Caco-2 (cell line): ENCODE measurements around the gene WNT3A. TPM values are rescaled to one million over a fixed set of nuclear protein-coding genes. Genes with fewer than 3 reads are reported as not detected.

ENCODE experiments used
- BruUV-seq: library from RNA; stranded (reverse); fragments of 400-500 nt; replicated peaks from 2 replicates; lab custom pipeline; 2021; lab: Mats Ljungman, UMichigan
- CTCF ChIA-PET: fragments of 300-600 bp; sonication (Branson Sonifier 250); formaldehyde crosslinking; loops from one replicate; lab custom pipeline; 2022; ENCODE audit warnings: antibody characterized with exemption; lab: Charles Lee
- POLR2A ChIA-PET: fragments of 300-600 bp; sonication (Branson Sonifier 250); formaldehyde crosslinking; loops from one replicate; lab custom pipeline; 2022; ENCODE audit warnings: antibody characterized with exemption; lab: Charles Lee
- DNase-seq, 2 experiments: peaks; one replicate each; pipeline versions ENCODE4 v3.0.0 to v3.0.0-alpha.2; 2020 to 2022
- H3K27me3 ChIP-seq: replicated peaks from 2 replicates; pipeline ENCODE4 v1.6.0; 2011; ENCODE audit warnings: low read length; ENCODE audit not compliant: control insufficient read depth, insufficient read depth
- H3K36me3 ChIP-seq: 2 replicates; pipeline ENCODE4 v1.5.1; 2011; ENCODE audit warnings: low read length; ENCODE audit not compliant: control insufficient read depth, insufficient read depth
- H3K4me1 ChIP-seq: fragments of 250-450 bp; sonication (Bioruptor Pico); 2 replicates; pipeline ENCODE4 v1.5.1; 2020; ENCODE audit warnings: mild to moderate bottlenecking
- H3K4me3 ChIP-seq: 2 replicates; pipeline ENCODE4 v1.5.1; 2011; ENCODE audit warnings: low read depth, mild to moderate bottlenecking, control low read depth, low read length
- H3K9me3 ChIP-seq: fragments of 250-450 bp; sonication (Bioruptor Pico); 2 replicates; pipeline ENCODE4 v1.5.1; 2020; ENCODE audit warnings: mild to moderate bottlenecking, moderate library complexity
- H3K27ac Mint-ChIP-seq: one replicate; pipeline ENCODE4 v1.8.0; 2022; ENCODE audit warnings: mixed read lengths; ENCODE audit not compliant: unreplicated experiment
- H3K27me3 Mint-ChIP-seq: one replicate; pipeline ENCODE4 v1.8.0; 2022; ENCODE audit warnings: mixed read lengths; ENCODE audit not compliant: insufficient read depth, unreplicated experiment
- H3K36me3 Mint-ChIP-seq: one replicate; pipeline ENCODE4 v1.8.0; 2022; ENCODE audit warnings: mild to moderate bottlenecking, mixed read lengths; ENCODE audit not compliant: insufficient read depth, unreplicated experiment
- H3K4me1 Mint-ChIP-seq: one replicate; pipeline ENCODE4 v1.8.0; 2022; ENCODE audit warnings: low read depth, mixed read lengths; ENCODE audit not compliant: unreplicated experiment
- H3K4me3 Mint-ChIP-seq: one replicate; pipeline ENCODE4 v1.8.0; 2022; ENCODE audit warnings: mild to moderate bottlenecking, moderate library complexity, mixed read lengths; ENCODE audit not compliant: unreplicated experiment
- H3K9me3 Mint-ChIP-seq: one replicate; pipeline ENCODE4 v1.8.0; 2022; ENCODE audit warnings: mixed read lengths; ENCODE audit not compliant: unreplicated experiment
- CTCF ChIP-seq, 2 experiments: fragments of 200-600 bp in 1 of 2; IDR thresholded peaks; 1 replicate in 1 of 2; 2 replicates in 1 of 2; pipeline versions ENCODE4 v1.5.1 to v1.8.0; 2011 to 2022; ENCODE audit warnings: antibody characterized with exemption in 1 of 2, control low read depth in 1 of 2, inconsistent platforms in 1 of 2, low read depth in 1 of 2, low read length in 1 of 2, mild to moderate bottlenecking in 1 of 2, moderate library complexity in 1 of 2; ENCODE audit not compliant: insufficient read depth in 1 of 2, severe bottlenecking in 1 of 2, unreplicated experiment in 1 of 2
- intact Hi-C: fragments of 100-400 bp; cut with micrococcal nuclease; formaldehyde crosslinking; loops from one replicate; pipeline ENCODE4 v1.10.0; 2022; ENCODE audit not compliant: unreplicated experiment
- total RNA-seq: library from RNA; stranded (reverse); gene quantifications from 2 replicates; pipeline ENCODE4 v1.2.3, GENCODE V29; 2022

Gene WNT3A
- total RNA-seq, 1 experiment from 2014 or later, result 0.09 TPM

GRCh38 chr1:228068359-228068758 is 61.6 kb downstream of the WNT3A start:
- POLR2A ChIA-PET, result no interaction called here
- no peaks in the 10 kb centered on the region for H3K36me3 ChIP-seq
- no peak for TF ChIP-seq CTCF (IDR thresholded peaks at IDR 0.05; ENCODE audit: insufficient read depth in 1 of 2, low read depth in 1 of 2, low read length in 1 of 2, severe bottlenecking in 1 of 2, unreplicated experiment in 1 of 2)
- no TSS peak for BruUV-seq
- Mint-ChIP-seq H3K27ac (no peak overlapping the region), H3K27me3 (peaks cover 6% of the 10 kb centered on the region), H3K4me1 (no peaks in the 10 kb centered on the region), H3K4me3 (no peak overlapping the region), H3K36me3 (peaks cover 6% of the 10 kb centered on the region), H3K9me3 (no peaks in the 10 kb centered on the region)
- no peaks in the 10 kb centered on the region for H3K9me3 ChIP-seq
- intact Hi-C loops, result no loop called here
- no peak overlapping the region for H3K4me3 ChIP-seq
- no peaks in the 10 kb centered on the region for H3K4me1 ChIP-seq
- H3K27me3 ChIP-seq, result no peaks in the 10 kb centered on the region
- DNase-seq, result no peak
- CTCF ChIA-PET, result no interaction called here

GRCh38 chr1:228070173-228070572 is 63.4 kb downstream of the WNT3A start:
- Mint-ChIP-seq H3K4me1 (no peaks in the 10 kb centered on the region), H3K4me3 (no peak overlapping the region), H3K27me3 (peaks cover 6% of the 10 kb centered on the region), H3K36me3 (peaks cover 7% of the 10 kb centered on the region), H3K9me3 (no peaks in the 10 kb centered on the region), H3K27ac (no peak overlapping the region)
- no peak for TF ChIP-seq CTCF (IDR thresholded peaks at IDR 0.05; ENCODE audit: insufficient read depth in 1 of 2, low read depth in 1 of 2, low read length in 1 of 2, severe bottlenecking in 1 of 2, unreplicated experiment in 1 of 2)
- H3K4me1 ChIP-seq, result no peaks in the 10 kb centered on the region
- no peak overlapping the region for H3K4me3 ChIP-seq
- ChIA-PET CTCF (no interaction called here), POLR2A (no interaction called here)
- no peaks in the 10 kb centered on the region for H3K36me3 ChIP-seq
- intact Hi-C loops, result no loop called here
- no peak for DNase-seq
- H3K9me3 ChIP-seq, result no peaks in the 10 kb centered on the region
- no peaks in the 10 kb centered on the region for H3K27me3 ChIP-seq
- BruUV-seq, result no TSS peak

GRCh38 chr1:228070851-228071250 is 64.1 kb downstream of the WNT3A start:
- CTCF ChIA-PET, result no interaction called here

More at GRCh38 chr1:228070851-228071250, 64.1 kb downstream of the WNT3A start:
- no TSS peak for BruUV-seq
- POLR2A ChIA-PET, result no interaction called here
- H3K9me3 Mint-ChIP-seq, result no peaks in the 10 kb centered on the region
- H3K27ac Mint-ChIP-seq, result no peak overlapping the region
- peaks cover 9% of the 10 kb centered on the region for H3K36me3 Mint-ChIP-seq
- no peak overlapping the region for H3K4me3 Mint-ChIP-seq
- H3K27me3 Mint-ChIP-seq, result peaks cover 6% of the 10 kb centered on the region
- intact Hi-C loops, result no loop called here
- H3K4me1 ChIP-seq, result no peaks in the 10 kb centered on the region
- no peaks in the 10 kb centered on the region for H3K27me3 ChIP-seq
- H3K36me3 ChIP-seq, result no peaks in the 10 kb centered on the region
- H3K9me3 ChIP-seq, result no peaks in the 10 kb centered on the region
- TF ChIP-seq CTCF (IDR thresholded peaks at IDR 0.05; ENCODE audit: insufficient read depth in 1 of 2, low read depth in 1 of 2, low read length in 1 of 2, severe bottlenecking in 1 of 2, unreplicated experiment in 1 of 2), result no peak
- no peak for DNase-seq
- no peak overlapping the region for H3K4me3 ChIP-seq
- no peaks in the 10 kb centered on the region for H3K4me1 Mint-ChIP-seq
